Measurements from ENCODE around the gene SLC13A3.

SLC13A3 gene, protein sequence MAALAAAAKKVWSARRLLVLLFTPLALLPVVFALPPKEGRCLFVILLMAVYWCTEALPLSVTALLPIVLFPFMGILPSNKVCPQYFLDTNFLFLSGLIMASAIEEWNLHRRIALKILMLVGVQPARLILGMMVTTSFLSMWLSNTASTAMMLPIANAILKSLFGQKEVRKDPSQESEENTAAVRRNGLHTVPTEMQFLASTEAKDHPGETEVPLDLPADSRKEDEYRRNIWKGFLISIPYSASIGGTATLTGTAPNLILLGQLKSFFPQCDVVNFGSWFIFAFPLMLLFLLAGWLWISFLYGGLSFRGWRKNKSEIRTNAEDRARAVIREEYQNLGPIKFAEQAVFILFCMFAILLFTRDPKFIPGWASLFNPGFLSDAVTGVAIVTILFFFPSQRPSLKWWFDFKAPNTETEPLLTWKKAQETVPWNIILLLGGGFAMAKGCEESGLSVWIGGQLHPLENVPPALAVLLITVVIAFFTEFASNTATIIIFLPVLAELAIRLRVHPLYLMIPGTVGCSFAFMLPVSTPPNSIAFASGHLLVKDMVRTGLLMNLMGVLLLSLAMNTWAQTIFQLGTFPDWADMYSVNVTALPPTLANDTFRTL

DNA sequence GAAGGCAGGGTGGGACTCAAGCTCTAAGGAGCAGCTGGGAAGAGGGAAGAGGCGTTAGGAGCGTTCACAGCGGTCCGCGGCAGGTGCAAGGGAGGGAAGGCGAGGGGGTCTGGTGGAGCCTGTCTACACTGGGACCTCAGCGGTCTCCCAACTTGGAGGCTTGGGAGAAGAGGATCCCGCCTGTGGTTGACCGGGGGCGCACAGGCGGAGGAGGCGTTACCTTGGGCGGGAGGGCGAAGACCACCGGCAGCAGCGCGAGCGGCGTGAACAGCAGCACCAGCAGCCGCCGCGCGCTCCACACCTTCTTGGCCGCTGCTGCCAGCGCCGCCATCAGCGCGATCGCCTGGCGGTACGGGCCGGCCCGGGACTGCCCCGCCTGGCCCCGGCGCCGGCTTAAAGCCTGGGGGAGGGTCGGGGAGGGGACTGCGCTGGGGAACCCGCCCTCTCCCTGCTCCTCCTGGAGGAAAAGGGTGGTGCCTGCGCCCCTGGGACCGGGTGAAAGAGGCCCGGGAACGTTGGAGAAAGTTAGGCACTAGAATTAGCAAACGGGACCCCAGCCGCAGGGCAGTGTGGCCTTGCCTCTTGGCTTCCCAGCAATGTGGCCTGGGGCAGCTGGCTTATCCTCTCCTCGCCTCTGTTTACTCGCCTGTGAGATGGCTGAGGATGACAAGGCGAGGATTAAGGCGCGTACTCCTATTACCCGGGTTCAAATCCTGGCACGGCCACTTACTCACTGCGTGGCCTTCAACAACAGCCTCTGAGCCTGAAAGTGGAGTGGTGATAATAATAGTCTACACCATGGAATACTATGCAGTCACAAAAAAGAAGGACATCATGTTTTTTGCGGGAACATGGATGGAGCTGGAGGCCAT is at the start of gene SLC13A3:
Gene SLC13A3 (minus strand): TSS at position 369 of the 872 bp plus-strand sequence. CDS start 38 bp downstream, at position 331.
- no peak for DNase-seq

DNA sequence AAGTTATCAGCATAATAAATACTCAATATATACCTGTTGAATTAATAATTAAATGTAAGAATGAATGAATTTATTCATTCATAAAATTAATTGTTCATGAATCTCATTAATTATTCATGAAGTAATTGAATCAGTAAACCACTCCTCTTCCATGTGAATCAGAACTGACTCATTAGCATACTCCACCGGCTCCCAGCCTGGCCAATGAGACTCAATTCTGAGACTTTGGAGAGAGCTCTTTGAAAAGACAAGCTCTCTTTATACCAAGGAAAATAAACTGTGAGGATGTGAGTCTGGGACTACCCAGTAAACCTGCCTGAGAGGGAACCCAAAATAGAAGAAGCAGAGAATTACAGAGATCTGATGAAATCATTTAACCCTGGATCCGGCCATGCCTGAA is 49.8 kb upstream of the SLC13A3 start:
- DNase-seq: no peak

DNA sequence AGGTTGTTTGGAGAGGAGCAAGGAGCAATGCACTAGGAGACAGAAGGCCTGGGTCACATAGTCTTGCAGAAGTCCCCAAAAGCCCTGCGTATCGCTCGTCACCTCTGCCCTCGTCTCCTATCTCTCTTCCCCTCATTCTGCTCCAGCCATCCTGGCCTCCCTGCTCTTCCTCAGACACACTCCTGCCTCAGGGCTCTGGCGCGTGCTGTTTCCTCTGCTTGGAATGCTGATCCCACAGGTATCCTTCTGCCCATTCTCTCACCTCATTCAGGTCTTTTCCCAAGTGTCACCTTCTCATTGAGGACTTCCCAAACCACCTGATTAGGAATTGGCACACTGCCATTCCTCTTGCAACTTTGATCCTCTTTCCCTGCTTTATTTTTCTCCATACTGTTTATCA is 49.2 kb upstream of the SLC13A3 start:
- no peak for DNase-seq

DNA sequence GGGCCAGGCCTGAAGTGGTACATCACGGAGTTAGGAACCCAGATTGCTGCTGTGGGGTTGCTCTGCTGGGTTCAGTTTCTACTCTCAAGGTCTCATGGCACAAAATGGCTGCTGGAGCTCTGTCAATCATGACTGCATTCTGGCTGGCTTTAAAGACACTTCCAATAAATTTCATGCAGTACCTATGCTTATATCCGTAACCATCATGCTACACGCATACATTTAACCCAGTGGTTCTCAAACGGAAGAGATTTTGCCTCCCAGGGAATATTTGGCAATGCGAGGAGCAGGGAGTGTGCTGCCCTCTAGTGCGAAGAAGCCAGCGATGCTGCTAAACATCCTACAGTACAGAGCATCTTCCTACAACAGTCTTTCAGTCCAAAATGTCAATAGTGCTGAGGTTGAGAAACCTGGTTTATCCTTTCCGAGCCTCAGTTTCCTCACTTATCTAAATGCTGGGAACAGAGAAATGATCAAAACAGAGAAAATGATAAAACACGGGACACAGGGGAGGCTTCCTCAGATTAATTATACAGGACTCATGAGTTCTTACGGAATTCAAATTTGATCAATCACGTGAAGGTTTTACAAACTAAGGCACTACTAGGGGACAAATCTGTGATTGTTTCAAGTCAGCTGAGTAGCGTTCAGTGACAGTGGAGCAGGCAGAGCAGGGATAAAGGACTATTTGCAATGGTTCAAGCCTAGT is 48.5 kb upstream of the SLC13A3 start:
- DNase-seq: peak; percentile 5

DNA sequence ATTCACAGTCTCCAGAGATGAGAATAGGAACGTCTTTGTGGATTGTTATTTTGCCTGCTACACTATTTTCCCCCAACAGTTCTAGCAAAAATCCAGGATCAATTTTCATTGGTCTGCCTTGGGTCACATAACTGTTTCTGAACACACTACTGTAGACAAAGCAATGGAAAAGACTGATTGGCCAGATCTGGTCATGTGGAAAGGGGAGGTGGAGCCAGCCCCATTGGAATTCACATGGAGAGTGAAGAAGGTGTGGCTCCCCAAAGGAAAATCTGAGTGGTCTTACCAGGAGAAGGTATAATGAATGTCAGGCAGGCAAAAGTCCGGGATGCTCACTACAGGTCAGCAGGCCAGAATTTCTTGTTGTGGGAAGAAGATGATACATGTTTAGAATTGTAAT is 47.5 kb upstream of the SLC13A3 start:
- no peak for DNase-seq

DNA sequence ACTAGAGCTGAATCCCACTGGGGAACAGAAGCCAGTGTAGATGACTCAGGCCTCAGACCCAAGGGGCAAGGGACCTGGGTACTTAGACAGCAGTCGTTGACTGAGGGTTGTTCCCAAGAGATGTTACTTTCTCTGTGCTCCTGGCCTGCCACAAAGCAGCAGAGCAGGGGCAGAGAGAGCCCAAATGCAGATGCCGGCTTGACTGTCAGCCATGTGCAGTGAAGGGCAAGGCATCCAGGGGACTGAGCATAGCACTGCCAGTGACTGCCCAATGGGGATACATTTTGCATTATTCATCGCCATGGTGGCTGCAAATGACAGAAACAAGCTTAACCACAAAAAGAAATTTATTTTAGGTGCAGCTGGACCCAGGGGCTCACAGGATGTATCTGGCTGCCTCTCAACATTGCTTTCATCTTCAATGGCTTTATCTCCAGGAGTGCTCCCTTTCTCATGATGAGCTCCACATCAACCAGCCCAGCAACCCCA is 45.6 kb upstream of the SLC13A3 start:
- no peak for DNase-seq

DNA sequence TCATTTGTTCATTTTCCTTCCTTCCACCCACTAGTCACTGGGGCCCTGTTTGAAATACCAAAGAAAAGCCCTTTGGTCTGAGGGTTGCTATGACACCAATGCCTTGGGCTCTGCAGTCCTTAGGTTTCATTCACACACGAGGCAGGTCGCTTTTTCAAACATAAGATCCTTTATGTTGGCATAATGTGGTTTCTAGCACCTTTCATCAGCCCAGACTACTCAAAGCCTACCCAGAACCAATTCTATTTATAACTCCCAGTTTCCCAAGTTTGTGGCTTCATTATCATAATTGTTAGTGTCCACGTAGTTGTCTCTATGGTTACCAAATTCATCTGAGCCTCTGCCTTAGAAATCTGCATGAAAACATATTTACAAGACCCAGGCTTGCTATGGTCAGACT is 44.6 kb upstream of the SLC13A3 start:
- no peak for DNase-seq

DNA sequence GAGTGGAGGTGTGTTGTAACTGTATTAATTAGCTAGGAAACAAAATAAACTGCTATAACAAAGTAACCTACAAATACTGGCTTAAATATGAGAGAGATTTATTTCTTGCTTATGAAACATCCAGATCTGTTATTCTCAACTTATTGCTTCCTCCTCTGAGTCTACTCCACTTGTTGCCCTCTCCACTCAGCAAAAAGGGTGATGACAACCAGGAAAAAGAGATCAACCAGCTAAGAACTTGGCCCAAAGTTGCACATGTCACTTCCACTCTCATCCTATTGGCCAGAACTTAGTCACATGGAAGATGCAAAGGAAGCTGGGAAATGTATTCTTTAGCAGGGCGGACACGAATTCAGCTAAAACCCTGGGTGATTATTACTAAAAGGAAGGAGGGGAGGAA is 43.2 kb upstream of the SLC13A3 start:
- no peak for DNase-seq

DNA sequence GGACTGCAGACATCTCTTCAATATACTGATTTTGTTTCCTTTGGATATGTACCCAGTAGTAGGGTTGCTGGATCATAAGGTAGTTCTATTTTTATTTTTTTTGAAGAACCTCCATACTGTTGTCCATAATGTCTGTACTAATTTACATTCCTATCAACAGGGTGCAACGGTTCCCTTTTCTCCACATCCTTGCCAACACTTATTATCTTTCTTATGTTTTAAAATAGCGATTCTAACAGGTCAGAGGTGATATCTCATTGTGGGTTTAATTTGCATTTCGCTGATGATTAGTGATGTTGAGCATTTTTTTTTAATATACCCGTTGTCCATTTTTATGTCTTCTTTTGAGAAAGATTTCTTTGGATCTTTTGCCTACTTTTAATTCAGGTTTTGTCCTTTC is 39.9 kb upstream of the SLC13A3 start:
- DNase-seq: no peak

DNA sequence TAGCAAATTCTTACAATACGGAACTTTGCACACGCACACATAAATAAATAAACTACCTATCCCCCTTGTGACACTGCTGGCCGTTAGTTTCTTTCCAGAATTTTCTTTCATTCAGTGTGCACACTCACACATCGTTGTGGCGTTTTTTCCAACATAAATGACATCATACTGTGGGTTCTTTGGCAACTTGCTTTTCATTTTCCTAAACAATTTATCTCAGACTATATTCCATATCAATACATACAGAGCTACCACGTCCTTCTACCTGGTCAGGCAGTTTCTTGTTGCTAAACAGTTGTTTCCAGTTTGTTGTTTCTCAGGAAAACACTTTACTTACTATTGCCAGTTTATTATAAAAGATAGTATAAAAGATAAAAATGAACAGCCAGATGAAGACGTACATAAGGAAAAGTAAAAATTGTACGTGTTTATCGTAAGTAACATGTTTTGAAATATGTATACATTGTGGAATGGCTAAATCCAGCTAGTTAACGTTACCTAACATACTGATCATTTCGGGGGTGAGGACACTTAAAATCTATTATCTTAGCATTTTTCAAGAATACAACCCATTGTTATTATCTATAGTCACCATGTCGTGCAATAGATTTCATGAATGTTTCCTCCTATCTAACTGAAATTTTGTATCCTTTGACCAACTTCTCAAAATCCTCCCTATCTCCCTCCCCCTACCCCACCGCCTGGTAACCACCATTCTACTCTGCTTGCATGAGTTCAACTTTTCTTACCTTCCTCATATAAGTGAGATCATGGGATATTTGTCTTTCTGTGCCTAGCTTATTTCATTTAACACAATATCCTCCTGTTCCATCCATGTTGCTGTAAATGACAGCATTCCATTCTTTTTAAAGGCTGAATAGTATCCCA is 39.2 kb upstream of the SLC13A3 start:
- DNase-seq: no peak

DNA sequence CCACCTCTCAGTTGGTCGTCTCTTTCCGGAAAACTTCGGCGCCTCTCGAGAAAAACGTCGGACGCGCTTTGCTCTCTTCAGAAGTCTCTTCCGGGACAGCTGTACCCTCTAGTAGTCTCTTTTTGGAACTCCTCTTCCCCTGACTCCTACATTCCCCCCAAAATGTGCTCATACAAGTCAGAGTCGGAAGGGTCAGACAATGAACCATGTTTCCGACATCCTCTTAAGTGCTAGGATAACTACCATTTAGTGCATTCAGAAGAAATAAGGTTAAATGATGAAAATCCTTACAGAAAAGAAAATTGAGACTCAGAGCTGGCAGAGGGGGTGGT is 38.5 kb upstream of the SLC13A3 start:
- DNase-seq: no peak

DNA sequence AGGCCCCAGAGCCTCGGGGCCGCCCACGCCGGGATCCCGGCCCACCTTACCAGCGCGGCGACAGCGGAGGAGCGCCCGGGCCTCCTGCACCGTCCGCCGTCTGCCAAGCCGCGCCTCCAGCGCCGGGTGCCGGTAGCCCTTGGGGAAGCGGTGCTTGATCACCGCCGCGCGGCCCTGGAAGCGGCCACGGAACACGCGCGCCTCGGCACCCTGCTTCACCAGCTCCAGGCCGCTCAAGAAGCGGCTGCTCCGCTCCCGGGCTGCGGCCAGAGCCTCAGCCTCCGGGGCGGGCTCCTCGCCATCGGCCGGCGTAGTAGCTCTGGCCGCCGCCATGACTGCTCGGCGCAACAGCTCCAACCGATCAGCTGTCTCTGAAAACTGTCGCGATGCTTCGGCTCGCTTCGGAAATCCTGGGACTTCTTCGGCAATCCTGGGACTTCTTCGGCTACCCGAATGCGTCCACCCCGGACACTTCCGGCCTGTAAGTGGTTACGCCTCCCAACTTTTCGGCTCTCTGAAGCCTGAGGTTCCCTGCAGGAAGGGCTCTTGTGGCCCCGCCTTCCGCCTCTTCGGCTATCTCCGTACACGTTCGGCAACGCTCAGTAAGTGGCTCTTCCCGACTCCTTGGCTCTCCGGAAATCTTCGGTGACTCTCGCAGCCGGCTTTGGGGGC is 38.0 kb upstream of the SLC13A3 start, which contains the start of gene TP53RK:
Gene TP53RK (minus strand): TSS at position 363 of the 672 bp plus-strand sequence. CDS start 30 bp downstream, at position 333.
- DNase-seq: peak; percentile 72

DNA sequence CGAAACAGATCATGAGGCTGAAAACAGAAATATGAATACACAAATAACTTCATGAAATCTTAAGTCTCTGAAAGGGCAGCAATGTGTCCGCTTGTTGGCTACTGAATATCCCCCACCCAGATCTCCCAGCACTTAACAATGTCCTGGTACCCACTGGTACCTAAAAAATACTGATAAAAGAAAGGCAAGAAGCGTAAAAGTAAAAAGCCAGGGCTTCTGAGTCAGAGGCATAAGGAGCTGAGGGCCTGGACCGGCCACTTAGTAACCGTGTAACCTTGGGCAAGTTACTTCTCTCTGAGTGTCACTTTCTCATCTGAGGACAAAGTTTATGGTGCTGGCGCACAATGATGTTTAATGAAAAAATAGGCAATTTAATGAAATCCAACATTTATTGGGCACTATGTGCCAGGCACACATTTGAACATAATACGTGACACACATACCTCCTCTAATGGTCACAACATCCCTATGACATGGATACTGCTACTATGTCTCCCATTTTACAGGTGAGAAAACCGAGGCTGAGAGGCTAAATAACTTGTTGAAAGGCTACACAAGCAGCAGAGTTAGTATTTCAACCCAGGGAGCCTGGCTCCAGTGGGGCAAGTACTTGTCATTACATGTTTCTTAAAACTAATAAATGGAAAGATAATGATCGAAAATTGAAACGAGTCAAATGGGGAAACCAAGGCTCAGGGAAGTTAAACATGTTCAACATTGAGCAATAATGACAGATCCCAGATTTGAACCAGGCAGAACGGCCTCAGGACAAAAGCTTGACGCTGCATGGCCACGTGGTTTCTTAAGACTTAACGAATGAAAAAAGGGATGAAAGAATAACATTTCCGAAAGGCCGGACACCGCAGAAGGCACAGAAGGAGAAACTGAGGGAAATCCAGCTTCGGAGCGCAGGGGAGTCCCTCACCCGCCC is 37.2 kb upstream of the SLC13A3 start:
- no peak for DNase-seq

DNA sequence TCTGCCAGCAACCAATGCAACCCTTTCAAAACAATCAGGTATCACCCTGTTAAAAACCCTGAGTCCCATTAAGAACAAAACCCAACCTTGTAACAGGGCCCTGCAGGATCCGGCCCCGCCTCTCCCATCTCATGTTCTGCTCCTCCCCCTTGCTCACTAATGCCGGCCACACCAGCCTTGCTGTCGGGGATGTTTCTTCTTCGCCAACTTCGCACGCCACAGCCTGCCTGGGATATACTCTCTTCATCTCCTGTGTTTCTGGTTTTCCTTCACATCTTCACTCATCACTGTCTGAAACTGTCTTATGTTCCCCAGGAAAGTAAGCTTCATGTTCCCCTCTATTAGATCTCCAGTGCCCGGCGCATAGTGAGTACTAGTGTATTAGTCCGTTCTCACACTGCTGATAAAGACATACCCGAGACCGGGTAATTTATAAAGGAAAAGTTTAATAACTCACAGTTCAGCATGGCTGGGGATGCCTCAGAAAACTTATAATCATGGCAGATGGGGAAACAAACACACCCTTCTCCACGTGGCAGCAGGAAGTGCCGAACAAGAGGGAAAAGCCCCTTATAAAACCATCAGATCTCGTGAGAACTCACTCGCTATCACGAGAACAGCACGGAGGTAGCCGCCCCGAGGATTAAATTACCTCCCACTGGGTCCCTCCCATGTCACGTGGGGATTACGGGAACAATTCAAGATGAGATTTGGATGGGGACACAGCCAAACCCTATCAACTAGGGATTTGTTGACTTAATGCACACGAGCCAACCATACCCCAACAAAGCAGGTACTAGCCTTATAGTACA is 32.9 kb upstream of the SLC13A3 start:
- peak; percentile 57 for DNase-seq

DNA sequence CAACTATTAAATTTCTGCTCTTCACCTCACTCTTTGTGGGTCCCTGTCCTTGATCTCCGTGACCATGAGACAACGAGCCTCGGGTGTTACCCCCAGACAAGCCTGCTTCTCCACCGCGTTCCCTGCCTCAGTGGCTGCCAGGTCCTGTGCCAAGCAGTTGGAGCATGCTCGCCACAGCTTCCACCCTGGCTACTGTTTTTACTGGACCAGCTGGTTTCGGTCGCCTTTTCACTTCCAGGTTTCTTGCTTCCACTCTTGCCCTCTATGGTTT is 32.3 kb upstream of the SLC13A3 start:
- no peak for DNase-seq

DNA sequence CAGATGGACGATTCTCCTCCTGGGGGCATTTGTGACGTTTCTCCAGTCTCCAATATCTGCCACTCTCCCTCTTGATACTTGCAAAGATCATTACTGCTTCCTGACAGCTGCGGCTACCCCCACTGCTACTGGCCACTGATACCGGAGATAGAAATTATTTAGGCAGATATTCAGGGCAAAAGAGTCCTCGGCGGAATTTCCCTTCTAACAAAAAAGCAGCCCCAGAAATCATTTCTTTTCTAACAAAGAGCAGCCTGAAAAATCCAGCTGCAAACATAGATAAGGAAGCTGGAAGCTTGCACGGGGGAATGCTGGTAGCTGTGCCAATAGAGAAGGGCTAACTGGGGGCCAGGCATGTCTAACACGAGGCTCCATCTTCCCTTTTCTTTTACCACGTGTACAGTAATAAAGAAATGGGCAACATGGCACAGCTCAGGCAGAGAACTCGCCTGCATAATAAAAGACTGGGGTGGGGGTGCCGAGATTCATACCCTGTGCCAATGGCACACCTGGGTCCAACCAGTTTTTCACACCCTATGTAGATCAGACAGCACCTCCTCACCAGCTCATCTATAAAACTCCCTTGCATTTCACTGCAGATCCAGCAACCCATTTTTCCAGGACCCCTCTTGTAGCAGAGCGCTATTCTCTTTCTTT is 31.9 kb upstream of the SLC13A3 start:
- DNase-seq: no peak

DNA sequence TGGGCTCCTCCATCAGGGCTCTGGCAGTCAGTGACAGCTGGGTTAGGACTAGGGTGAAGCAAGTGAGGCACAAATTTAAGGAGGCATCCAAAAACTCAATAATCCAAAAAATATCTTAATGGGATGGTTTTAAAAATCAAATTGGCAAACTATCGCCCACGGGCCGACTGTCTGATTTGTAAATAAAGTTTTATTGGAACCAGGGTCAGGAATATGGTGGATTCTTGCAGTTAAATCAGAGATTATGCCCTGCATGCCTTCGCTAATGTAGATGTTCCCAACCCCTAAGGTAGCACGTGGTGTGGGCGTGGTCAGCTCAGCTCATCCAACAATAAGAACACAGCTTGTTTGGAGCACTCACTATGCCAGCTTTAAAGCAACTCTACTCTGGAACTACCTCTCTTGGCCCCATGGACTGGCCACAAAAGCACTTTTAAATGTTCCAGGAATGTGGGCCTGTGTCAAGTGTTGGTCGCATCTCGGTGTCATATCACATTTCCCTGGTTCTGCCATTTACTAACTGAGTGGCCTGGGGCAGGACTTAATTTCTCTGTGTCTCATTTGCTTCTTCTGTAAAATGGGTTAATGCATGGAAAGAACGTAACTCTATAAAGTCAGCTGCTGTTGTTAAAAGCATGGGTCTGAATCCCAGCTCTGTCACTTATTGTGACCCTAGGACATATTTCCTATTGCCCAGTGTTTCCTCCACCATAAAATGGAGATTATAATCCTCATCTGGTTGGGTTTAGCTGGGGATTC is 31.0 kb upstream of the SLC13A3 start:
- DNase-seq: no peak
